GM19099 (cell line): ENCODE data around the gene SMIM14.

Experiments
- POLR2A ChIP-seq: IDR thresholded peaks from 3 replicates; pipeline ENCODE4 v1.6.1; 2011; ENCODE audit warnings: low read depth; ENCODE audit not compliant: insufficient read length; ENCODE audit errors: extremely low read depth

Gene SMIM14

DNA sequence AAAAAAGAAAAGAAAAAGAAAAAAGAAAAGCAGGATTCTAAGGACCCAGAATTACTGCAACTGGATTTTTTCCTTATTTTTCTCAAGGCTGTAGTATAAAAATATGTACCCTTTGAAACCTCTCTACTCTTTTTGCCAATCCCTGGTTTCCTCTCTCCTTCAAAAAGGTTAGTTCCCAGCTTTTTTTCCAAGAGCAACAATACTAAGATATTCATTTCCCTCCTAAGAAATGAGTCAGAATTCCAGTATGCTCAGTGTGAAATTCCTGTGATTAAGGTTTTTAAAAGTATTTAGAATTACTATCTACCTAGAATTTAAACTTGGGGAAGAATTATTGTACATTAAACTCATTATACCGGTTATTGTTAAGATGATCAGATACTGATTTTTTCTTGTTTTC lies 22.0 kb downstream of the SMIM14 start:
- no peak for TF ChIP-seq POLR2A

GRCh38 chr4:39614487-39615162 lies 24.0 kb downstream of the SMIM14 start:
- TF ChIP-seq POLR2A, result no peak

DNA sequence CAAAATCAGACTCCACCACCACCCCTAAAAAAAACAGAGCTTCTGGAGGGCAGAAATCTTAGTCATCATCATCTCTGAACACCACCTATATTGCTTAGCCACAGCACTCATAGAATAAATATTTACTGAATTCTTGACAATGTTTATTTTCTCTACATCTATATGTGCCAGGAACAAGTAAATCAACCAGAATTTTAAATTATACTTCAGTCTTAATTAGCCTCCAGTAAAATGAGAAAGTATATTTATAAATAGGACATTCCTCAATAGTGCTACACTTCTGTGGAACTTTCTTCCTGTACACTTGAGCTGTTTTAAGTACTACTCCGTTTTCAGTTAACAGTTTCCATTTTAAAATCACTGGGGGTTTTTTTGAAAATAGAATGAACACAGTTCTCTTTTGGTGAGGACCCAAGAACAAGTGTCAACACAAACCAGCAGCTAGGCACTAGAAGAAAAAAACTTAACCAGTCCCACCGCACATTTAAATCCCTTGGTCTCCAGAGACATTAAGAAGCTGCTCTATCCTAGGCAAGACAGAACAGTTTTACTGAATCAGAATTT lies 25.5 kb downstream of the SMIM14 start:
- TF ChIP-seq POLR2A, result no peak

- no peak for TF ChIP-seq POLR2A
Observed at GRCh38 chr4:39609454-39609931, 29.2 kb downstream of the SMIM14 start.

- TF ChIP-seq POLR2A, result no peak
Observed at GRCh38 chr4:39608451-39608850, 30.2 kb downstream of the SMIM14 start.

- TF ChIP-seq POLR2A, result no peak
Observed at GRCh38 chr4:39606747-39607146, 31.9 kb downstream of the SMIM14 start.

- TF ChIP-seq POLR2A, result no peak
Observed at GRCh38 chr4:39597695-39598381, 40.8 kb downstream of the SMIM14 start.

DNA sequence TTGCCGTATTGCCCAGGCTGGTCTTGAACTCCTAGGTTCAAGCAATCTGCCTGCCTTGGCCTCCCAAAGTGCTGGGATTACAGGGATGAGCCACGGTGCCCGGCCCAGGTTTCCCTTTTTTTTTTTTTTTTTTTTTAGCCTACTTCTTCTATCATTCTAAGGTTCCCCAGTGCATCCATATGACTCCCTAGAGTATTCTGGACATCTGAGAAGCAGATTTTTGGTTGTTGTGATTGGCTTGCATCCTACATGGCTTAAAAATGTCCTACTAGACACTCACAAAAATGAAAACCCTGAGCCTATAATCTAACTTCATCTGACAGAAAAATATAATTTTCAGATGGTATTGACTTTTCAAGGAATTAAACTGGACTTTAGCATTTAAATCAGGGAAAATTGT lies 41.7 kb downstream of the SMIM14 start:
- no peak for TF ChIP-seq POLR2A

GRCh38 chr4:39591290-39591689 lies 47.4 kb downstream of the SMIM14 start:
- TF ChIP-seq POLR2A, result no peak

- TF ChIP-seq POLR2A, result no peak
Observed at GRCh38 chr4:39587881-39588280, 50.8 kb downstream of the SMIM14 start.

- TF ChIP-seq POLR2A, result no peak
Observed at GRCh38 chr4:39574946-39575345, 63.7 kb downstream of the SMIM14 start.

DNA sequence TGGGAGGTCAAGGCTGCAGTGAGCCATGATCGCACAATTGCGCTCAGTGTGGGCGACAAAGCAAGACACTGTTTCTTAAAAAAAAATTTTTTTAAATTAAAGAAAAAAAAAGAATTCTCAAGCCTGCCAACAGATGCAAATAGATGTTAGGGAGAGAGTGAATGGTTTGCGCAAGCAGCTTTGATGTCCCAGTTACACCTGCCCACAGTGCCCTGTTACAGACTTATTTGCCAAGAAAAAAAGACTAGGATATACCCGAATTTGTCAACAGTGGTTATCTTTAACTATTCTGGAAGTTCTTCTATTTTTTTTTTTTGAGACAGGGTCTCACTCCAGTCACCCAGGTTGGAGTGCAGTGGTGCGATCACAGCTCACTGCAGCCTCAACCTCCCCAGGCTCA lies 67.2 kb downstream of the SMIM14 start:
- TF ChIP-seq POLR2A, result no peak

DNA sequence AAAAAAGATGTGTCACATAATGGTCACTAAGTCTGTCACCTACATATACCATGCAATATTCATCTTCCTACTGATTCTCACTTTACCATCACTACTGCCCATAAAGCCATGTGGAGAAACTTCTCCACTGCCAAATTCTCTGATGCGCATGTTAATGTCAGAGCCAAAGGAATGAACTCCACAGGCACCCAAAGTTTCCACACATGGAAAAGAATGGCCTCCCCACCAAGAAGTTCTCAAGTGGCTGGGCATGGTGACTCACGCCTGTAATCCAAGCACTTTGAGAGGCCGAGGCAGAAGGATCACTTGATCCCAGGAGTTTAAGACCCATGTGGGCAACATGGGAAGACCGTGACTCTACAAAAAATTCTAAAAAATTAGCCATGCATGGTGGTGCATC lies 67.6 kb downstream of the SMIM14 start:
- no peak for TF ChIP-seq POLR2A

GRCh38 chr4:39569209-39569608 lies 69.5 kb downstream of the SMIM14 start:
- no peak for TF ChIP-seq POLR2A

DNA sequence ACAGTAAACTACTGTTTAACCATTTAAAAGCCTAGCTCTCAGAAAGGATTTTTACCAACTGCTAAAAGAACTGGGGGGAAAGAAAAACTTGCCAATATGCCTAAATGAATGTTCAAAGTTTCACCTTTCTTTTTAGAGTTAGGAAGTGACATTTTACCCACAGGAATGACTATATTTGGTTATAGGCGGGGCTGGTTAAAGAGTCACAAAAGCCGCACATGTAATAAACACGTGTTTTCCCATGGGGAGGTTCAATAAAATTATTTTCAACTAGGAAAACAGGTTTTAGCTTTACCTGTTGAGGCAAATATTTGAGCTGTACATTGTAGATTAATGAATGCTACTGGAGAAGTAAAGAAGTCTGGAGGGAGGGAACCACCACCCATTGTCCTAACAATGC lies 69.9 kb downstream of the SMIM14 start:
- no peak for TF ChIP-seq POLR2A
